ENCODE data around the gene ZNF467. TPM values are rescaled to one million over a fixed set of nuclear protein-coding genes. Genes with fewer than 3 reads are reported as not detected.
A peak's percentile ranks its signal among the peaks of the same experiment; 100 is the strongest.

The ZNF467 gene
- total RNA-seq, 5 donors from 2014 or later (not counting 1 experiment from before 2014, with no cell fraction given) = 3.0 to 5.3 (median 4.5) TPM

DNA sequence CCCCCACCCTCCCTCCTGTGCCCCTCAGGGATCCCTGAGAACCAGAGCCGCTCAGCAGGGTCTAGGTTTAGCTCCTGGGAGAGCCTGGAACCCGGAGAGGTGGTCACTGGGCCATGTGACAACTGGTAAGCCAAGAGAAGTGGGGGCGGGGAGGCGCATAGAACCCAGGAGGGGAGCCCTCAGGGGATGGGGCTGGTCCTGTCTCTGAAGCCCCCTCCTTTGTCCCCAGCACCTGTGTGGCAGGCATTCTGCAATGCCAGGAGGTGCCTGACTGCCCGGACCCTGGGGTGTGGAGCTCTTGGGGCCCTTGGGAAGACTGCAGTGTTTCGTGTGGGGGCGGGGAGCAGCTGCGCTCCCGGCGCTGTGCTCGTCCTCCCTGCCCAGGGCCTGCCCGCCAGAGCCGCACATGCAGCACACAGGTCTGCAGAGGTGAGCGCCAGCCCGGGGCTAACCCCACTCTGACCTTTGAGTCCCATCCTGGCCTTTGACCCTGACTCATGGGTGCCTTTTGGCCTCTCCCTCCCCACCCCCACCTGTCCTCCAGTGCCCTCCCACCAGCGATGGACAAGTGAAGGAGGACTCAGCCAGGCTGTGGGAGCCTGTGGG lies 42.4 kb upstream of the ZNF467 start:
- Mint-ChIP-seq H3K4me1 (peaks cover 0 to 6% (median 3%) of the 10 kb centered on the region in 3 donors), H3K36me3 (no peaks in the 10 kb centered on the region), H3K4me3 (no peak overlapping the region), H3K27me3 (no peaks in the 10 kb centered on the region), H3K9me3 (no peaks in the 10 kb centered on the region), H3K27ac (no peak overlapping the region)
- Histone ChIP-seq H3K36me3 (ENCODE audit: control insufficient read depth in 2 of 2, extremely low read depth in 1 of 2, insufficient read depth in 1 of 2, low read length in 1 of 2) (peaks cover 0 to 3% of the 10 kb centered on the region in 2 donors), H3K4me1 (ENCODE audit: control insufficient read depth in 1 of 2, extremely low read depth in 1 of 2, insufficient read depth in 2 of 2, low read length in 2 of 2) (peaks cover 5 to 7% of the 10 kb centered on the region in 2 experiments), H3K9me3 (no peaks in the 10 kb centered on the region), H3K27me3 (replicated peaks in 1 of 2; ENCODE audit: control insufficient read depth in 2 of 2, extremely low read depth in 1 of 2, insufficient read depth in 2 of 2, low read length in 1 of 2) (peaks cover 0 to 7% of the 10 kb centered on the region in 2 experiments), H3K27ac (ENCODE audit: low read length) (no peak overlapping the region), H3K4me3 (ENCODE audit: control insufficient read depth in 1 of 2, extremely low read depth in 1 of 2, low read length in 1 of 2) (no peak overlapping the region)
- POLR2A ChIA-PET = no interaction called here
- 86% methylated on average over 13 of the region's 16 CpGs for WGBS (ENCODE audit: insufficient coverage)
- DNase-seq (no peak), ATAC-seq (replicated peaks in 1 of 4) (no peak)
- CTCF ChIA-PET = no interaction called here

DNA sequence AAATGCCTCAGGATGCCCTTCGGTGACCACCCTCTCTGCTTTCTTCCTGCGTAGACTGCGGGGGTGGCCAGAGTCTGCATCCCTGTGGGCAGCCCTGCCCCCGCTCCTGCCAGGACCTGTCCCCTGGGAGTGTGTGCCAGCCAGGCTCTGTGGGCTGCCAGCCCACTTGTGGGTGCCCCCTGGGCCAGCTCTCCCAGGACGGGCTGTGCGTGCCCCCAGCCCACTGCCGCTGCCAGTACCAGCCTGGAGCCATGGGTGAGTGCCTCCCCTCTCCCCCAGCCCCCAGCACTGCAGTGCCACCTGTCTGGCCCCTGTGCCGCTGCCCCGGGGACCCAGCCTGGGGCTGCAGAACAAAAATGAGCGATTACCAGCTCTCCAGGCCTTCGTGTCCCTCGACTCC lies 41.7 kb upstream of the ZNF467 start:
- Histone ChIP-seq H3K27me3 (replicated peaks in 1 of 2; ENCODE audit: control insufficient read depth in 2 of 2, extremely low read depth in 1 of 2, insufficient read depth in 2 of 2, low read length in 1 of 2) (peaks cover 0 to 7% of the 10 kb centered on the region in 2 experiments), H3K27ac (ENCODE audit: low read length) (no peak overlapping the region), H3K4me1 (ENCODE audit: control insufficient read depth in 1 of 2, extremely low read depth in 1 of 2, insufficient read depth in 2 of 2, low read length in 2 of 2) (peaks cover 5 to 7% of the 10 kb centered on the region in 2 experiments), H3K36me3 (ENCODE audit: control insufficient read depth in 2 of 2, extremely low read depth in 1 of 2, insufficient read depth in 1 of 2, low read length in 1 of 2) (peaks cover 0 to 3% of the 10 kb centered on the region in 2 donors), H3K4me3 (ENCODE audit: control insufficient read depth in 1 of 2, extremely low read depth in 1 of 2, low read length in 1 of 2) (no peak overlapping the region), H3K9me3 (no peaks in the 10 kb centered on the region)
- ChIA-PET POLR2A (no interaction called here), CTCF (no interaction called here)
- Mint-ChIP-seq H3K4me1 (peaks cover 0 to 6% (median 3%) of the 10 kb centered on the region in 3 donors), H3K36me3 (no peaks in the 10 kb centered on the region), H3K27ac (no peak overlapping the region), H3K9me3 (no peaks in the 10 kb centered on the region), H3K27me3 (no peaks in the 10 kb centered on the region), H3K4me3 (no peak overlapping the region)
- DNase-seq (no peak), ATAC-seq (replicated peaks in 1 of 4) (no peak)
- WGBS (ENCODE audit: insufficient coverage) = 89% methylated on average over 9 of the region's 12 CpGs

DNA sequence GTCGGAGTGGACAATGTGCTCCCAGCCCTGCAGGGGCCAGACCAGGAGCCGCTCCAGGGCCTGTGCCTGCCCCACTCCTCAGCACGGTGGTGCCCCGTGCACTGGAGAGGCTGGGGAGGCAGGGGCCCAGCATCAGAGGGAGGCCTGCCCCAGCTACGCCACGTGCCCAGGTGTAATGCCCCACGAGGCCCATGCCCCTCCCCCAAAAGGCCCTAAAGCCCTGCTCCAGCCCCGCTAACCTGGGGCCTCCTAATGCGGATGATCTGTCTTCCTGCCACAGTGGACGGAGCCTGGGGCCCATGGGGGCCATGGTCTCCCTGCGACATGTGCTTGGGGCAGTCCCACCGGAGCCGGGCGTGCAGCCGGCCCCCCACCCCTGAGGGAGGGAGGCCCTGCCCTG lies 41.1 kb upstream of the ZNF467 start:
- Histone ChIP-seq H3K36me3 (ENCODE audit: control insufficient read depth in 2 of 2, extremely low read depth in 1 of 2, insufficient read depth in 1 of 2, low read length in 1 of 2) (no peaks in the 10 kb centered on the region), H3K9me3 (no peaks in the 10 kb centered on the region), H3K27me3 (replicated peaks in 1 of 2; ENCODE audit: control insufficient read depth in 2 of 2, extremely low read depth in 1 of 2, insufficient read depth in 2 of 2, low read length in 1 of 2) (peaks cover 0 to 7% of the 10 kb centered on the region in 2 experiments), H3K4me3 (ENCODE audit: control insufficient read depth in 1 of 2, extremely low read depth in 1 of 2, low read length in 1 of 2) (no peak overlapping the region), H3K4me1 (ENCODE audit: control insufficient read depth in 1 of 2, extremely low read depth in 1 of 2, insufficient read depth in 2 of 2, low read length in 2 of 2) (peaks cover 5 to 7% of the 10 kb centered on the region in 2 experiments), H3K27ac (ENCODE audit: low read length) (no peak overlapping the region)
- ChIA-PET CTCF (no interaction called here), POLR2A (no interaction called here)
- Mint-ChIP-seq H3K9me3 (no peaks in the 10 kb centered on the region), H3K27ac (no peak overlapping the region), H3K4me1 (peaks cover 0 to 6% (median 3%) of the 10 kb centered on the region in 3 donors), H3K4me3 (no peak overlapping the region), H3K27me3 (no peaks in the 10 kb centered on the region), H3K36me3 (no peaks in the 10 kb centered on the region)
- ATAC-seq (replicated peaks in 1 of 4) = no peak
- no peak for DNase-seq
- 88% methylated on average over 15 of the region's 15 CpGs for WGBS (ENCODE audit: insufficient coverage)

DNA sequence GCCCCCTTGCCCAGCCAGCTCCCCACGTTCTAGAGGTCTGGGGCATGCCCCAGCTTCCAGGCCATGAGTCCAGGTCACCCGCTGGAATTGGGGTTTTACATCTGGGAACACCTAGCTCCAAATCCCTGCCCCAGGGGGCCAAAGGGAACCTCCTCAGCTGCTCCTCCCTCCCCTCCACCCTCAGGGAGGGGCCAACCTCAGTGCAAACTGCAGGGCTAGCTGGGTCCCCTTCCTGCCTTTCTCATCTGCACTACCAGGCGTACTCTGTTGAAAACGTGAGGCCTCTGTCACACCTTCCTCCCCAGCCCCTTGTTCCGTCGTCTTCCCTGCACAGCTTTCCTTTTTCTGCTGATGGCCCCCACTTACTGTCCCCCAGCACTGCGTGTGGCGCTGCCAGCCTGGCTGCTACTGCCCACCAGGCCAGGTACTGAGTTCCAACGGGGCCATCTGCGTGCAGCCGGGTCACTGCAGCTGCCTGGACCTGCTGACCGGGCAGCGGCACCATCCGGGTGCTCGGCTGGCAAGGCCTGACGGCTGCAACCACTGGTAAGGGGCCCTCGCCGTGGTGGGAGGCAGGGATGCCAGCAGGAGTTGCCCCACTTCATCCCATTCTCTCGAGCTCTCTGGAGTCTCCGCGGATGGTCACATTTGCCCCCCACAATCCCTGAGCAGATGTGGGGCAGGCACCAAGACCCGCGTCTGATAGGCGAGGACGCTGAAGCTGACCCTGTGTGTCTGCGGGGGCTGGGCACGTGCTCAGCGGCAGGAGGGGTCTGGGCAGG lies 40.1 kb upstream of the ZNF467 start:
- H3K27me3 Mint-ChIP-seq = no peaks in the 10 kb centered on the region
- 77% methylated on average over 20 of the region's 28 CpGs for WGBS (ENCODE audit: insufficient coverage)
- H3K4me3 Mint-ChIP-seq = no peak overlapping the region
- peaks cover 0 to 8% of the 10 kb centered on the region in 2 experiments for H3K27me3 ChIP-seq (replicated peaks in 1 of 2; ENCODE audit: control insufficient read depth in 2 of 2, extremely low read depth in 1 of 2, insufficient read depth in 2 of 2, low read length in 1 of 2)
- H3K27ac Mint-ChIP-seq = no peak overlapping the region
- H3K4me3 ChIP-seq (ENCODE audit: control insufficient read depth in 1 of 2, extremely low read depth in 1 of 2, low read length in 1 of 2) = no peak overlapping the region
- H3K27ac ChIP-seq (ENCODE audit: low read length) = no peak overlapping the region
- peaks cover 0 to 6% (median 3%) of the 10 kb centered on the region in 3 donors for H3K4me1 Mint-ChIP-seq
- peaks cover 5 to 7% of the 10 kb centered on the region in 2 experiments for H3K4me1 ChIP-seq (ENCODE audit: control insufficient read depth in 1 of 2, extremely low read depth in 1 of 2, insufficient read depth in 2 of 2, low read length in 2 of 2)
- H3K36me3 Mint-ChIP-seq = no peaks in the 10 kb centered on the region
- no peaks in the 10 kb centered on the region for H3K9me3 Mint-ChIP-seq
- H3K36me3 ChIP-seq (ENCODE audit: control insufficient read depth in 2 of 2, extremely low read depth in 1 of 2, insufficient read depth in 1 of 2, low read length in 1 of 2) = no peaks in the 10 kb centered on the region
- no peak for DNase-seq
- ChIA-PET POLR2A (no interaction called here), CTCF (no interaction called here)
- ATAC-seq (replicated peaks in 1 of 4) = peak in 2 of 4 experiments; percentile 20 to 39
- H3K9me3 ChIP-seq = no peaks in the 10 kb centered on the region

DNA sequence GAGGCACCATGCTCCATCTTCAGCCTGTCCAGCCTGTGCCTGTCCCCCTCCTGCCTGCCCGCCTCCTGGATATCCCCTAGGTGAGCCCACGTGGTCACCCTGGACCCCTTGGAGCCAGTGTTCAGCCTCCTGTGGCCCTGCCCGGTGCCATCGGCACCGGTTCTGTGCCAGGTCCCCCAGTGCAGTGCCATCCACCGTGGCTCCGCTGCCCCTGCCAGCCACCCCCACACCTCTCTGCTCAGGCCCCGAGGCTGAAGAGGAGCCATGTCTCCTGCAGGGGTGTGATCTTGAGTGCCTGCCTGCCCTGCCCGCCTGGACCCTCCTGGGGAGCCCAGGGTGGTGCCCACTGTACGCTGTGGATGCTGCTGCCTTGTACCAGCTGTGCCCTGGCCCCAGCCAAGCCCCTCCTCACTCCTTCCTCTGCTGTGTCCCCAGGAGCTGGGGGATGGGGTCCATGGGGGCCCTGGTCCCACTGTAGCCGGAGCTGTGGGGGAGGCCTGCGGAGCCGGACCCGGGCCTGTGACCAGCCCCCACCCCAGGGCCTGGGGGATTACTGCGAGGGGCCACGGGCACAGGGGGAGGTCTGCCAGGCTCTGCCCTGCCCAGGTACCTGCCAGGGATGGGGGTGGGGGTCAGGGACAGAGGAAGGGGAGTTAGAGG lies 38.6 kb upstream of the ZNF467 start:
- no peaks in the 10 kb centered on the region for H3K9me3 ChIP-seq
- peaks cover 5 to 7% of the 10 kb centered on the region in 2 experiments for H3K4me1 ChIP-seq (ENCODE audit: control insufficient read depth in 1 of 2, extremely low read depth in 1 of 2, insufficient read depth in 2 of 2, low read length in 2 of 2)
- H3K4me3 Mint-ChIP-seq = no peak overlapping the region
- no peak overlapping the region for H3K4me3 ChIP-seq (ENCODE audit: control insufficient read depth in 1 of 2, extremely low read depth in 1 of 2, low read length in 1 of 2)
- H3K27ac Mint-ChIP-seq = no peak overlapping the region
- no peak overlapping the region for H3K27ac ChIP-seq (ENCODE audit: low read length)
- DNase-seq = no peak
- H3K9me3 Mint-ChIP-seq = no peaks in the 10 kb centered on the region
- 87% methylated on average over 13 of the region's 16 CpGs for WGBS (ENCODE audit: insufficient coverage)
- H3K27me3 ChIP-seq (replicated peaks in 1 of 2; ENCODE audit: control insufficient read depth in 2 of 2, extremely low read depth in 1 of 2, insufficient read depth in 2 of 2, low read length in 1 of 2) = peaks cover 0 to 9% of the 10 kb centered on the region in 2 experiments
- no peaks in the 10 kb centered on the region for H3K36me3 Mint-ChIP-seq
- POLR2A ChIA-PET = no interaction called here
- peaks cover 2 to 11% (median 5%) of the 10 kb centered on the region in 3 donors for H3K4me1 Mint-ChIP-seq
- no peaks in the 10 kb centered on the region for H3K36me3 ChIP-seq (ENCODE audit: control insufficient read depth in 2 of 2, extremely low read depth in 1 of 2, insufficient read depth in 1 of 2, low read length in 1 of 2)
- no peak for ATAC-seq (replicated peaks in 1 of 4)
- CTCF ChIA-PET = no interaction called here
- no peaks in the 10 kb centered on the region for H3K27me3 Mint-ChIP-seq

DNA sequence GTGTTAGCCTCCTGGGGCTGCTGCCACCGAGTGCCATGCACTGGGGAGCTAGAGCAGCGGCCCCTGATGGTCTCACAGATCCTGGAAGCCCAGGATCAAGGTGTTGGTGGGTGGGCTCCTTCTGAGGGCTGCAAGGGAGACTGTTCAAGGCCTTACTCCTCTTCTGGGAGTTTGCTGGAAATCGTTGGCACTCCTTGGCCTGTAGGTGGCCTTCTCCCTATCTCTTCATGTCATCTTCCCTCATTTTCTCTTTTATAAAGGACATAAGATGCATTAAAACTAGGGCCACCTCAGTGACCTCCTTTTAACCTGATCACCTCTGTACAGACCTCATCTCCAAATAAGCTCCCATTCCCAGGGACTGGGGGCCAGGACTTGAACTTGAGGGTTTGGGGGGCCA lies 37.8 kb upstream of the ZNF467 start:
- ATAC-seq (replicated peaks in 1 of 4) (no peak), DNase-seq (no peak)
- ChIA-PET POLR2A (no interaction called here), CTCF (no interaction called here)
- Mint-ChIP-seq H3K4me3 (no peak overlapping the region), H3K27me3 (peaks cover 0 to 1% of the 10 kb centered on the region in 2 donors), H3K9me3 (no peaks in the 10 kb centered on the region), H3K4me1 (peaks cover 2 to 11% (median 5%) of the 10 kb centered on the region in 3 donors), H3K27ac (no peak overlapping the region), H3K36me3 (no peaks in the 10 kb centered on the region)
- Histone ChIP-seq H3K4me1 (ENCODE audit: control insufficient read depth in 1 of 2, extremely low read depth in 1 of 2, insufficient read depth in 2 of 2, low read length in 2 of 2) (peaks cover 5 to 7% of the 10 kb centered on the region in 2 experiments), H3K4me3 (ENCODE audit: control insufficient read depth in 1 of 2, extremely low read depth in 1 of 2, low read length in 1 of 2) (no peak overlapping the region), H3K27me3 (replicated peaks in 1 of 2; ENCODE audit: control insufficient read depth in 2 of 2, extremely low read depth in 1 of 2, insufficient read depth in 2 of 2, low read length in 1 of 2) (peaks cover 0 to 13% of the 10 kb centered on the region in 2 experiments), H3K36me3 (ENCODE audit: control insufficient read depth in 2 of 2, extremely low read depth in 1 of 2, insufficient read depth in 1 of 2, low read length in 1 of 2) (no peaks in the 10 kb centered on the region), H3K9me3 (no peaks in the 10 kb centered on the region), H3K27ac (ENCODE audit: low read length) (no peak overlapping the region)
- no CpG with 5 or more reads among the region's 3 CpGs for WGBS (ENCODE audit: insufficient coverage)
